T-helper 2 cell treated with Interferon-gamma antibody and Interleukin-4, amounts not matched to agents 5 μg/mL and 100 μg/mL, for 36 hours (primary cell): Measurements from ENCODE around the gene ZFP69.
"Not testable (repeated sequence)": the region's sequence is repeated elsewhere in the genome, so short reads cannot be mapped to it uniquely, and the experiment has no call there.

Experiments used
- DNase-seq: peaks from one replicate; pipeline ENCODE4 v3.0.0; 2021; ENCODE audit warnings: low spot score
- H3K27ac Mint-ChIP-seq: one replicate; pipeline ENCODE4 v1.8.0; 2021; ENCODE audit warnings: mild to moderate bottlenecking, mixed read lengths
- H3K27me3 Mint-ChIP-seq: one replicate; pipeline ENCODE4 v1.8.0; 2021; ENCODE audit warnings: low read depth, mixed read lengths
- H3K36me3 Mint-ChIP-seq: one replicate; pipeline ENCODE4 v1.8.0; 2021; ENCODE audit warnings: low read depth, mixed read lengths
- H3K4me1 Mint-ChIP-seq: one replicate; pipeline ENCODE4 v1.8.0; 2021; ENCODE audit warnings: low read depth, mixed read lengths
- H3K4me3 Mint-ChIP-seq: one replicate; pipeline ENCODE4 v1.8.0; 2022; ENCODE audit warnings: mild to moderate bottlenecking, moderate library complexity, mixed read lengths
- H3K9me3 Mint-ChIP-seq: one replicate; pipeline ENCODE4 v1.8.0; 2021; ENCODE audit warnings: mixed read lengths

Gene ZFP69

DNA sequence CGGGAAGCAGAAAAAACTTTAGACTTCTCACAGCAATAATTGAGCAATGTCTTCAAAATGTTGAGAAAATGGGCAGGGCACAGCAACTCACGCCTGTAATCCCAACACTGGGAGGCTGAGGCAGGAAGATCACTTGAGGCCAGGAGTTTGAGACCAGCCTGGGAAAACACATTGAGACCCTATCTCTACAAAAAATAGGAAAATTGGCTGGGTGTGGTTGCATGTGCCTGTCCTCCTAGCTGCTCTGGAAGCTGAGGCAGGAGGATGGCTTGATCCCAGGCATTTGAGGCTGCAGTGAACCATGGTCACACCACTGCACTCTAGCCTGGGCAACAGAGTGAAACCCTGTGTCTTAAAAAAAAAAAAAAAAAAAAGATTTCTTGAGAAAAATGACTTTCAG, 7.8 kb upstream of the ZFP69 start:
- Mint-ChIP-seq H3K4me3 (no peak overlapping the region), H3K4me1 (no peaks in the 10 kb centered on the region), H3K9me3 (peaks cover 85% of the 10 kb centered on the region), H3K27ac (no peak overlapping the region), H3K36me3 (peaks cover 21% of the 10 kb centered on the region), H3K27me3 (no peaks in the 10 kb centered on the region)
- DNase-seq: no peak

DNA sequence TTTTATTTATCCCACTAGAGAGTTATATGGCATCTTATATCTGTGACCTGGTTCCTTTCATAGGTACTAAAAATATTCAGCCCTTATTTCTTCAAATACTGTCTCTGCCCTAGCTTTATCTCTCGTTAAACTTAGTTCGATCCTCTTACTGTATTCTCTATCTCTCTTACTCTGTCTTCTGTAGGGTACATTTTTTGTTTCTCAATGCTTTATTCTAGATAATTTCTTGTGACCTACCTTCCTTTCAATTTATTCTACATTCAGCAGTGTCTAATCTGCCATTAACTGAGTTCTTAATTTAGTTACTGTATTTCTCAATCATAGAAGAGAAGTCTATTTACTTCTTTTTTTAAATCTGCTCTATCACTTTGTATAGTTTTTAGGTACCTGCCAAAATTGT, 1.8 kb upstream of the ZFP69 start:
- H3K4me1 Mint-ChIP-seq: peaks cover 14% of the 10 kb centered on the region
- H3K36me3 Mint-ChIP-seq: peaks cover 22% of the 10 kb centered on the region
- H3K27me3 Mint-ChIP-seq: no peaks in the 10 kb centered on the region
- H3K9me3 Mint-ChIP-seq: peaks cover 59% of the 10 kb centered on the region
- no peak for DNase-seq
- H3K27ac Mint-ChIP-seq: no peak overlapping the region
- no peak overlapping the region for H3K4me3 Mint-ChIP-seq

DNA sequence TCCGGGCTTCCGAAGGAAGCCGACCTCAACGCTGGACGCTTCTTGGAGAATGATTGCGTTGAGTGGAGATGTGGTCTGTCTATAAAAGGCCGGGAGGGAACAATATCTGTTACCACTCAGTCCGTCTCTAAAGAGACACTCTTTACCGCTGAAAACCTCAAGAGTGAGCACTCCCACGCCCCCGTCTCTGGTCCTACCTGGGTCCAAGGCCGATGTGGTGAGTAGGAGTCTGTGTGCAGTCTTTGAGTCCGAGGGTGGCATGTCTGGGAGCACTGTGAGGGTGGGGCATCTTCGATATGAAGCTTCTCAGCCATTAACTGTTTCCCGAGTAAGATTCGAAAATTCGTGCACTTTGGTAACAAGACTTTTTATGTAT, 576 bp downstream of the ZFP69 start:
- peak; percentile 11 for DNase-seq
- Mint-ChIP-seq H3K27ac (peak overlapping the region; percentile 71), H3K36me3 (peaks cover 46% of the 10 kb centered on the region), H3K9me3 (peaks cover 46% of the 10 kb centered on the region), H3K4me3 (peak overlapping the region; percentile 82), H3K27me3 (no peaks in the 10 kb centered on the region), H3K4me1 (peaks cover 14% of the 10 kb centered on the region)

DNA sequence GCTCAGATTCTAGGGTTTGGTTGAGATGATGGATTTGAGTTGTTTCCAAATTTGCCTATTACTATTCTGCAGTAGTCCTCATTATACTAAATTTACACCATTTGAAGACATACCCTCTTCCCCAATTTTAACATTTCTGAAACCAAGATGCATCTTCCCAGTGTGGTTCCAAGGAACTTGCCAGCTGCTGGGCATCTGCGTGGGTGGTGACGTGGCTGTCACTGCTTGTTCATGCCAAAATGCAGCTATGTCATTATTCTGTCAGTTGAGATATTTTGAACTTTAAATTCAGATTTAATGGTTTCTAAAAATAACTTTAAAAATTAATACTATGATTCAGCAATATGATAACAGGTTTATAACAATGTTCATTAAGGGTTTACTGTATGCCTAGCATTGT, 1.2 kb downstream of the ZFP69 start:
- peak overlapping the region; percentile 82 for H3K4me3 Mint-ChIP-seq
- peaks cover 43% of the 10 kb centered on the region for H3K9me3 Mint-ChIP-seq
- peaks cover 14% of the 10 kb centered on the region for H3K4me1 Mint-ChIP-seq
- peaks cover 51% of the 10 kb centered on the region for H3K36me3 Mint-ChIP-seq
- H3K27ac Mint-ChIP-seq: no peak overlapping the region
- DNase-seq: no peak
- H3K27me3 Mint-ChIP-seq: no peaks in the 10 kb centered on the region

DNA sequence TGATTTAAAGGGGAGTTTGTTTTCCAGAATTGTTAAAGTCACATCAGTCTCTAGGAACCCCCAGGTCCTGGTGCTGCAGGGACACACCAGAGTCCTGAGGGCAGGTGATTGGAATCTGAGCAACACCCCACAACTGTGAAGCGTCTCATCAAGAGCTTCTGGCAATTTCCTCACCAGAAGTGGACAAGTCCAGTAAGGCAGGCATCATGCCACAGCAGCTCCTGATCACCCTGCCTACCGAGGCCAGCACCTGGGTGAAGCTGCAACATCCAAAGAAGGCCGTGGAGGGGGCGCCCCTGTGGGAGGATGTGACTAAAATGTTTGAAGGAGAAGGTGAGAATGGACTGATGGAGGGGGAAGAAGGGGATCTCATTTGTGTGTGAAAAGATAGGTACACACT, 2.1 kb downstream of the ZFP69 start:
- no peak for DNase-seq
- Mint-ChIP-seq H3K4me1 (peaks cover 14% of the 10 kb centered on the region), H3K36me3 (peaks cover 56% of the 10 kb centered on the region), H3K9me3 (peaks cover 36% of the 10 kb centered on the region), H3K4me3 (no peak overlapping the region), H3K27ac (no peak overlapping the region), H3K27me3 (no peaks in the 10 kb centered on the region)

DNA sequence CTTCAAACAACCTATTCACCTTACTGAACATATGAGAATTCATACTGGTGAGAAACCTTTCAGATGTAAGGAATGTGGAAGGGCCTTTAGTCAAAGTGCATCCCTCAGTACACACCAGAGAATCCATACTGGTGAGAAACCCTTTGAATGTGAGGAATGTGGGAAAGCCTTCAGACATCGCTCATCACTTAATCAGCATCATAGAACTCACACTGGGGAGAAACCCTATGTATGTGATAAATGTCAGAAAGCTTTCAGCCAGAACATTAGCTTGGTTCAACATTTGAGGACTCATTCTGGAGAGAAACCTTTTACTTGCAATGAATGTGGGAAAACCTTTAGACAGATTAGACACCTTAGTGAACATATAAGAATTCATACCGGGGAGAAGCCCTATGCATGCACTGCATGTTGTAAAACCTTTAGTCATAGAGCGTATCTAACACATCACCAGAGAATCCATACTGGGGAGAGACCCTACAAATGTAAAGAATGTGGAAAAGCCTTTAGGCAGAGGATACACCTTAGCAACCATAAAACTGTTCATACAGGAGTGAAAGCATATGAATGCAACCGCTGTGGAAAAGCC, 18.3 kb downstream of the ZFP69 start:
- Mint-ChIP-seq H3K9me3 (peaks cover 73% of the 10 kb centered on the region), H3K4me1 (no peaks in the 10 kb centered on the region), H3K27ac (no peak overlapping the region), H3K27me3 (no peaks in the 10 kb centered on the region), H3K4me3 (no peak overlapping the region), H3K36me3 (peaks cover 64% of the 10 kb centered on the region)
- DNase-seq: no peak

DNA sequence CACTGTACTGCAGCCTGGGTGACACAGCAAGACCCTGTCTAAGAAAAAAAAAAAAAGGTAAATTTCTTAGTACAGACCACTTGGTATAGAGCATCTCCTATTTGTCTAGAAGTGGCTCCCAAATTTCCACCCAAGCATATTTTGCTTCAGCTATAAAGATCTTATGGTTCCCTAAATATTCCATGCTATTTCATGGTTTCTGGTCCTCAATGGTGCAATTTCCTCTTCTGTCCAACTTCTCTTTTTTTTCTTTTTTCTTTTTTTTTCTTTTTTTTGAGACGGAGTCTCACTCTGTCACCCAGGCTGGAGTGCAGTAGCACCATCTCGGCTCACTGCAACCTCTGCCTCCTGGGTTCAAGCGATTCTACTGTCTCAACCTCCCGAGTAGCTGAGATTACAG, 25.6 kb downstream of the ZFP69 start:
- peaks cover 71% of the 10 kb centered on the region for H3K9me3 Mint-ChIP-seq
- H3K36me3 Mint-ChIP-seq: peaks cover 38% of the 10 kb centered on the region
- not testable (repeated sequence) for H3K27ac Mint-ChIP-seq, H3K4me1 Mint-ChIP-seq, H3K27me3 Mint-ChIP-seq, H3K4me3 Mint-ChIP-seq, DNase-seq

DNA sequence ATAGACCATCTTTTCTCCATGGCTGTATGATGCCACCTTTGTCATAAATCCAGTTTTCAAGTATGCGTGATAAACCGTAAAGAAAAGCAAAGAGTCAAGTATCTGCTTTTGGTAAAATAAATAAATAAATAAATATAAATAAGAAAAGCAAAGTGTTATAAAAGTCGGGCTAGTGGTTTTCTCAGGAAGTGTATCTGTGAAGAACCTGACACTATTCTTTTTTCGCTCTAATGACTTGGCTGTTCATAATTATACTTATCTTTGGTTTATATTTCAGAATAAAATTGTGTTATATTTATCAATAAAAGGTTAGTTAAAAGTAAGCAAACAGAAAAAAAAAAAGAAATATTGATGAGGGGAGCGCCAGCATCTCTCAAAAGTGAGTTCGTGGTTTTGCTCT, 30.9 kb downstream of the ZFP69 start:
- no peaks in the 10 kb centered on the region for H3K27me3 Mint-ChIP-seq
- no peak for DNase-seq
- peaks cover 46% of the 10 kb centered on the region for H3K36me3 Mint-ChIP-seq

DNA sequence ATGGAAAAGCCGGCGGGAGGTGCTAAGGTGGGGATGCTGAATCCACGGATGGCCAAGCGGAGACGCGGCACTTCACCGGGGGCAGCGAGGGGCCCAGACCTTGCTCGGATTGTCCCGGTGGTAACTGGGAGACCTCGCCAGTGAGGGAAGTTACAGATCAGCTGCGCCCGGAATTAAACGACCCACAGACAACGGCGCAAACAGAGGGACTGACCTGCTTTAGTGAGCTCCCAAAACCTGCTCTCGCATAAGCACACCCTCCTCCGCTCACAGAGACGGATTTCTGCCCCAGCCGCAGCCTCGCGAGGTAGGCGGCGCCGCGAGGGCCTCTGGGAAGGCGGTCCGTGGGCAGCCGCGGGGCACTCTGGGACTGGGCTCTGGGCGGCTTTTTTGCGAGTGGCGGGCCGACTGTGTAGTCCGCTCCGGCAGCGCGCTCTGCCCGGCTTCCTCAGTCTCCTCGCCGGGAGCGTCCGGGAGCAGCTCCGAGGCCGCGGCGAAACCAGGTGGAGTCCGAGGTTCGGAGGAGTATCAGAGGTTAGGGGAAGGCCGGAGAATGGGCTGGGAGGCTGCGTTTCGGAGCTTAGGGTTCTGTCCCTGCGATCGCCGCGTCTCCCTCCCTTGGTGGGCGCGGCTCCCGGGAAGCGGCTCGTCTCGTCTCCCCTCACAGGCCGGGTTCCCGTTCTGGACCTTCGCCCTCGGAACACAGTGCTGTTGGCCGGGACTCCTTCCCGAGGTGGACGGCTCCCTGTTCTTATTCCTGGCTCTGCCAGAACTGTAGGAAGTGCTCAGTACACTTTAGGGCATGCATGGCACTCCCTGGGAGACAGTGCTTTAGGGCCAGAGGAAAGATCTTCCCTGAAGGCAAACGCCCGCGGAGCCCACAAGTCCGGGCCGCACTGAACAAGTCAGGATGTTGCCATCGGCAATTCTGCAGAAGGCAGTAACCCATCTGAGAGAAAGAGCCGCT, 31.6 kb downstream of the ZFP69 start, which contains the start of gene EXO5:
TSS of gene EXO5 (plus strand) at position 393 of the 967 bp plus-strand sequence. CDS start 5,778 bp downstream, outside the sequence.
- peak; percentile 86 for DNase-seq
- H3K36me3 Mint-ChIP-seq: peaks cover 48% of the 10 kb centered on the region
- no peaks in the 10 kb centered on the region for H3K27me3 Mint-ChIP-seq
- H3K4me1 Mint-ChIP-seq: peaks cover 7% of the 10 kb centered on the region
- peaks cover 47% of the 10 kb centered on the region for H3K9me3 Mint-ChIP-seq
- H3K4me3 Mint-ChIP-seq: peak within 1 kb of the TSS; percentile 92
- H3K27ac Mint-ChIP-seq: peak within 1 kb of the TSS; percentile 74

More for the DNA sequence above, 30.9 kb downstream of the ZFP69 start:
- peaks cover 7% of the 10 kb centered on the region for H3K4me1 Mint-ChIP-seq
- peak overlapping the region; percentile 74 for H3K27ac Mint-ChIP-seq
- peaks cover 54% of the 10 kb centered on the region for H3K9me3 Mint-ChIP-seq
- peak overlapping the region; percentile 92 for H3K4me3 Mint-ChIP-seq

DNA sequence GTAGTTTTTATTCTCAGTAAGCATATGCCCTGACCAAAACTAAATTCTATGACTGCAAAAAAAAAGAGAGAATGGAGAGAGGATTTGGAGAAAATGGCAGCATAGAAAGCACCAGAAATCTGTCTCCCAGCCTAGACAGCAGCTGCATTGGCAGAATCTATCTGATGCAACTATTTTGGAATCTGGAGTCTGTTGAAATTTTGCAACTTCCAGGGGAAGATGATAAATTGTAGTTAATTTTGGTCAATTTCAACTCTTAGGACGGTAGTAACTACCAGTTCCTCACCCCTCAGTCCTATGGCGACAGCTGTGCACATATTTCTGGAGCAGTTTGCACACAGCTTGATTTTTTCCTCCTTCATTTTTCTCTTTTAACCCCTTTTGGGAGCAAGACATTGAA, 42.4 kb downstream of the ZFP69 start:
- H3K36me3 Mint-ChIP-seq: peaks cover 27% of the 10 kb centered on the region
- DNase-seq: no peak
- H3K27me3 Mint-ChIP-seq: no peaks in the 10 kb centered on the region
- H3K27ac Mint-ChIP-seq: no peak overlapping the region
- no peak overlapping the region for H3K4me3 Mint-ChIP-seq
- H3K9me3 Mint-ChIP-seq: peaks cover 71% of the 10 kb centered on the region
- H3K4me1 Mint-ChIP-seq: no peaks in the 10 kb centered on the region

DNA sequence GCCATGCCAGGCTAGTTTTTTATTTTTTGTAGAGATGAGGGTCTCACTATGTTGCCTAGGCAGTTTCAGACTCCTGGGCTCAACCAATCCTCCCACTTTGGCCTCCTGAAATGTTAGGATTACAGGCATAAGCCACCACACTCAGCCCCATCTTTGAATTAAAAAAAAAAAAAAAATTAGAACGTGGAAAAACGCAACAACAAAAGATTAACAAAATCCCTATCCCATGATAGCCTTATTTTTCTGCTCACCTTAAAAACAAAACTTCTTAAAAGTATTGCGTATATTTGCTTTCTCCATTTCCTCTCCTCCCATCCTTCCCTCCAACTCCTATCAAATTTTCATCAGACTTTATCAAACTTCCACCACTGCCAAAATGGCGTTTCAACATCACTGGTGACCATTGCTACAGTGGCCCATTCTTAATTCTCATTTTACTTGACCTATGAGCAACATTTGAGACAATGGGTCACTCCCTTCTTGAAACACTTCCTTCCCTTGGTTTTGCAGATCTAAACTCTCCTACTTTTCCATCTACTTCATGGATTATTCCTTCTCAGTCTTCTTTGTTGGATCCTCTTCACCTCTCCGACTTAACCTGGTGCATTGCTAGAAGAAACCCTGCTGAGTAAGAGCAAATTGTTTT, 53.8 kb downstream of the ZFP69 start:
- H3K4me1 Mint-ChIP-seq: peaks cover 17% of the 10 kb centered on the region
- peaks cover 5% of the 10 kb centered on the region for H3K27me3 Mint-ChIP-seq
- H3K36me3 Mint-ChIP-seq: peaks cover 20% of the 10 kb centered on the region
- peak overlapping the region; percentile 89 for H3K27ac Mint-ChIP-seq
- no peak for DNase-seq
- peak overlapping the region; percentile 96 for H3K4me3 Mint-ChIP-seq
- H3K9me3 Mint-ChIP-seq: peaks cover 38% of the 10 kb centered on the region

DNA sequence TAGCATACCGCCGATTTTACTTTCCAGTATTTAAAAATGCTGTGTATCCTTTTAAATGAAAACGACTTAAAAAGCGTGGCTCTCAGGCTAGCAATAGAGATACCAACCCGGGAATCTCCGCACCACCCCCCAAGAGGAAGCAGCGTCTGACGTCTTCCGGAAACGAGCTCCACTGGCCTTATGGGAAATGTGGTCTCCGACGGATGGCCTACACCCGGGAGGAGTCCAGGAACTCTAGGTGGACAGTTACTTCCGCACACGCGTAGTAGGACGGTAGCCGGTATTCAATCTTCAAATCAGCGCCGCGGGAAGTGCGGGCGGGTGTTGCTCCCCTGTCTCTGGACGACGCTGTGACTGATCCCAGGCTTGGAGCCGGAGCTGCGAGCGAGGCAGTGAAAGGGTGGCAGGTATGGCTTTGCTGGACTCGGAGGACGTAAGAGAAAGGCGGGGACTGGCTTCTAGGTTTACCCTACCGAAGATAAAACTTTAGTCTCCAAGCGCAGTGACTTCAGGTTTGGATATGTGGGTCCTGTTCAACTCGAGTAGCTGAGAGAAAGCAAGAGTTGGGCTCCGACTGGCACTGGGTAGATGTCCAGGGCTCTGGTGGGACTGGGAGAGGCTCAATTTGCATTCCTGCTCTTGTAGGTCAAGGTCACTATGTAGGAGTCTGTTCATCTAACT, 54.4 kb downstream of the ZFP69 start, which contains the start of gene ZNF684:
TSS of gene ZNF684 (plus strand) at position 257 of the 681 bp plus-strand sequence. CDS start 1,530 bp downstream, outside the sequence.
- peak; percentile 86 for DNase-seq
- peaks cover 20% of the 10 kb centered on the region for H3K36me3 Mint-ChIP-seq
- peaks cover 5% of the 10 kb centered on the region for H3K27me3 Mint-ChIP-seq
- H3K9me3 Mint-ChIP-seq: peaks cover 33% of the 10 kb centered on the region
- peak within 1 kb of the TSS; percentile 89 for H3K27ac Mint-ChIP-seq
- peaks cover 17% of the 10 kb centered on the region for H3K4me1 Mint-ChIP-seq
- peak within 1 kb of the TSS; percentile 96 for H3K4me3 Mint-ChIP-seq

DNA sequence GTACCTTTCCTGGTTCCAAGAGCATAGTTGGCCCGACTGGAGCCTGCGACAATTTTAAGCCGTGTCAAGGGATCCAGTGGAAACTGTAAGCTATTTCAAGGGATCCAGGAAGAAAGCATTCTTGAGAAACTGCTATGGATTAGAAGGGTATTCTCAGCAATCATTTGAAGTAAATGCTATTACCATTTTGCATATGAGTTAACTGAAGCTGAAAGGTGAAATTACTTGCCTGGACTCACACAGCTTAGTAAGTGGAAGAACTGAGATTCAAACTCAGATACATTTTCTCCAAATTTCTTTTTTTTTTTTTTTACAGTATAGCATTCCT, 54.9 kb downstream of the ZFP69 start:
- Mint-ChIP-seq H3K9me3 (peaks cover 33% of the 10 kb centered on the region), H3K36me3 (peaks cover 23% of the 10 kb centered on the region), H3K27me3 (peaks cover 5% of the 10 kb centered on the region), H3K4me3 (peak overlapping the region; percentile 96), H3K27ac (peak overlapping the region; percentile 89), H3K4me1 (peaks cover 17% of the 10 kb centered on the region)
- no peak for DNase-seq
